Transverse colon (tissue), 4 donors: Measurements from ENCODE around the gene GALNT18.

ENCODE experiments used
- CTCF ChIP-seq, 5 experiments: fragments of 200-600 bp in 3 of 5; fragments of 450-650 bp in 2 of 5; sonication (generic) in 3 of 5; IDR thresholded peaks; 1 replicate in 2 of 5; 2 replicates in 3 of 5; pipeline ENCODE4 v1.5.1; 2016 to 2017; ENCODE audit warnings: antibody characterized with exemption in 5 of 5, inconsistent platforms in 3 of 5, mild to moderate bottlenecking in 2 of 5, moderate library complexity in 1 of 5
- EP300 ChIP-seq: sonication (generic); formaldehyde crosslinking; IDR thresholded peaks from one replicate; pipeline ENCODE4 v1.6.1; 2017; ENCODE audit warnings: antibody characterized with exemption, low read depth
- POLR2A ChIP-seq: fragments of 450-650 bp; IDR thresholded peaks from one replicate; pipeline ENCODE4 v1.6.1; 2016; ENCODE audit warnings: antibody characterized with exemption, mild to moderate bottlenecking, moderate library complexity
- POLR2AphosphoS5 ChIP-seq, 3 donors: sonication (generic); formaldehyde crosslinking; IDR thresholded peaks; one replicate each; pipeline ENCODE4 v1.6.1; 2016; ENCODE audit warnings: antibody characterized with exemption in 3 of 3

- TF ChIP-seq POLR2A, result no peak
- no peak for TF ChIP-seq CTCF (IDR thresholded peaks at IDR 0.05)
- no peak for TF ChIP-seq POLR2AphosphoS5 (IDR thresholded peaks at IDR 0.05)
- no peak for TF ChIP-seq EP300
Observed at GRCh38 chr11:11430431-11430830, 191.4 kb downstream of the GALNT18 start.
